C4-2B (cell line): ENCODE data around the gene SIRT4.

Experiments
- ZFX ChIP-seq: fragments of 450-650 bp; IDR thresholded peaks from 2 replicates; pipeline ENCODE4 v1.6.1; 2017
- TF ChIP-seq, protein P1 (sequence below): fragments of 450-650 bp; conservative IDR thresholded peaks from 2 replicates; pipeline ENCODE4 v1.5.1; 2017; ENCODE audit warnings: mild to moderate bottlenecking

GRCh38 chr12:120350576-120351350 is 48.6 kb downstream of the SIRT4 start:
- TF ChIP-seq, protein P1, sequence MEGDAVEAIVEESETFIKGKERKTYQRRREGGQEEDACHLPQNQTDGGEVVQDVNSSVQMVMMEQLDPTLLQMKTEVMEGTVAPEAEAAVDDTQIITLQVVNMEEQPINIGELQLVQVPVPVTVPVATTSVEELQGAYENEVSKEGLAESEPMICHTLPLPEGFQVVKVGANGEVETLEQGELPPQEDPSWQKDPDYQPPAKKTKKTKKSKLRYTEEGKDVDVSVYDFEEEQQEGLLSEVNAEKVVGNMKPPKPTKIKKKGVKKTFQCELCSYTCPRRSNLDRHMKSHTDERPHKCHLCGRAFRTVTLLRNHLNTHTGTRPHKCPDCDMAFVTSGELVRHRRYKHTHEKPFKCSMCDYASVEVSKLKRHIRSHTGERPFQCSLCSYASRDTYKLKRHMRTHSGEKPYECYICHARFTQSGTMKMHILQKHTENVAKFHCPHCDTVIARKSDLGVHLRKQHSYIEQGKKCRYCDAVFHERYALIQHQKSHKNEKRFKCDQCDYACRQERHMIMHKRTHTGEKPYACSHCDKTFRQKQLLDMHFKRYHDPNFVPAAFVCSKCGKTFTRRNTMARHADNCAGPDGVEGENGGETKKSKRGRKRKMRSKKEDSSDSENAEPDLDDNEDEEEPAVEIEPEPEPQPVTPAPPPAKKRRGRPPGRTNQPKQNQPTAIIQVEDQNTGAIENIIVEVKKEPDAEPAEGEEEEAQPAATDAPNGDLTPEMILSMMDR = no peak
- no peak for TF ChIP-seq ZFX
